SK-N-DZ (cell line): ENCODE results near the gene PSME3.
"Not testable (repeated sequence)": the region's sequence is repeated elsewhere in the genome, so short reads cannot be mapped to it uniquely, and the experiment has no call there.

Experiments
- DNase-seq: peaks from one replicate; pipeline ENCODE4 v3.0.0-alpha.2; 2015; ENCODE audit warnings: low spot score

PSME3 gene

GRCh38 chr17:42849451-42850181, 16.4 kb downstream of the PSME3 start:
- no peak for DNase-seq

- DNase-seq, result no peak
Observed at GRCh38 chr17:42850954-42851353, 17.8 kb downstream of the PSME3 start, which contains the start of gene AOC3. Gene AOC3 (plus strand): TSS chr17:42851199. CDS start chr17:42851344, 145 bp downstream.

GRCh38 chr17:42851371-42852240, 18.4 kb downstream of the PSME3 start:
- not testable (repeated sequence) for DNase-seq

GRCh38 chr17:42852351-42852750, 19.2 kb downstream of the PSME3 start:
- DNase-seq, result no peak

GRCh38 chr17:42853004-42853403, 19.8 kb downstream of the PSME3 start:
- DNase-seq, result no peak

GRCh38 chr17:42853597-42853967, 20.4 kb downstream of the PSME3 start:
- no peak for DNase-seq

- no peak for DNase-seq
Observed at GRCh38 chr17:42853968-42854790, 21.0 kb downstream of the PSME3 start.

GRCh38 chr17:42855048-42855596, 21.9 kb downstream of the PSME3 start:
- DNase-seq, result no peak

- DNase-seq, result not testable (repeated sequence)
Observed at GRCh38 chr17:42856093-42856492, 22.9 kb downstream of the PSME3 start.

- not testable (repeated sequence) for DNase-seq
Observed at GRCh38 chr17:42856516-42856915, 23.3 kb downstream of the PSME3 start.

GRCh38 chr17:42857389-42857788, 24.2 kb downstream of the PSME3 start:
- DNase-seq, result no peak

GRCh38 chr17:42865638-42866094, 32.5 kb downstream of the PSME3 start:
- DNase-seq, result no peak

GRCh38 chr17:42866216-42866615, 33.0 kb downstream of the PSME3 start:
- DNase-seq, result no peak

- DNase-seq, result no peak
Observed at GRCh38 chr17:42866631-42867575, 33.7 kb downstream of the PSME3 start.

- not testable (repeated sequence) for DNase-seq
Observed at GRCh38 chr17:42867694-42868261, 34.6 kb downstream of the PSME3 start.

- no peak for DNase-seq
Observed at GRCh38 chr17:42868338-42868737, 35.1 kb downstream of the PSME3 start.

GRCh38 chr17:42871647-42872046, 38.5 kb downstream of the PSME3 start:
- DNase-seq, result no peak

GRCh38 chr17:42872251-42872965, 39.2 kb downstream of the PSME3 start:
- no peak for DNase-seq

- no peak for DNase-seq
Observed at GRCh38 chr17:42873315-42873714, 40.1 kb downstream of the PSME3 start.
